Esophagus squamous epithelium (tissue), 4 donors: ENCODE results near the gene CXCR3.

ENCODE experiments used
- POLR2A ChIP-seq, 4 donors: fragments of 450-650 bp; IDR thresholded peaks; one replicate each; pipeline ENCODE4 v1.6.1; 2017; ENCODE audit warnings: antibody characterized with exemption in 4 of 4, mild to moderate bottlenecking in 4 of 4, moderate library complexity in 3 of 4
- TF ChIP-seq, protein P1 (sequence below), 6 experiments: fragments of 450-650 bp in 4 of 6; fragments of 200-600 bp in 2 of 6; sonication (generic) in 2 of 6; IDR thresholded peaks; one replicate each; pipeline ENCODE4 v1.5.1; 2016 to 2019; ENCODE audit warnings: antibody characterized with exemption in 6 of 6, mild to moderate bottlenecking in 4 of 6, moderate library complexity in 4 of 6

DNA sequence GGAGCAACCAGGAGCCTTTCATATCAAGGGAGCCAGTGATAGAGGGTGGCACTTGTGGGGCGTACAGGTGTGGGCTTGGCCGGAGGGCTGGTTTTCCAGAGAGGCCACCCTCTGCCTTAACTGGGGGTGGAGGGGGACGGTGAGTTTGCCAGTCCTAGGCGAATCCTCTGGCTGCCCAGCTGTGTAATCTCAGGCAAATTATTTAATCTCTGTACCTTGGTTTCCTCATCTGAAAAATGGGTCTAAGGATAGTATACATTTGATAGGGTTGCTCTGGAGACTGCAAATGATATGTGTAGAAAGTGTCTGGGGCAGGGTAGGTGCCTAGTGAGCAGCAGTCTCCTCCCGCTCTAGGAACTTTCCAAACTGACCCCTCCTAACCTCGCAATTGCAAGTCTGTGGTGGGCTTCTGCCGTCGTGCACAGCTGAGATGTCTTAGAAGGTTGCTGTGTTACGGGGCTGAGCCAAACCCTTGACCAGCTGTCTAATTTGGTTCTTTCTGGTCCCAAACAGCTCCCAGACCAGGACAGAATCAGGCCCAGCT is 3.8 kb upstream of the CXCR3 start:
- TF ChIP-seq, protein P1, sequence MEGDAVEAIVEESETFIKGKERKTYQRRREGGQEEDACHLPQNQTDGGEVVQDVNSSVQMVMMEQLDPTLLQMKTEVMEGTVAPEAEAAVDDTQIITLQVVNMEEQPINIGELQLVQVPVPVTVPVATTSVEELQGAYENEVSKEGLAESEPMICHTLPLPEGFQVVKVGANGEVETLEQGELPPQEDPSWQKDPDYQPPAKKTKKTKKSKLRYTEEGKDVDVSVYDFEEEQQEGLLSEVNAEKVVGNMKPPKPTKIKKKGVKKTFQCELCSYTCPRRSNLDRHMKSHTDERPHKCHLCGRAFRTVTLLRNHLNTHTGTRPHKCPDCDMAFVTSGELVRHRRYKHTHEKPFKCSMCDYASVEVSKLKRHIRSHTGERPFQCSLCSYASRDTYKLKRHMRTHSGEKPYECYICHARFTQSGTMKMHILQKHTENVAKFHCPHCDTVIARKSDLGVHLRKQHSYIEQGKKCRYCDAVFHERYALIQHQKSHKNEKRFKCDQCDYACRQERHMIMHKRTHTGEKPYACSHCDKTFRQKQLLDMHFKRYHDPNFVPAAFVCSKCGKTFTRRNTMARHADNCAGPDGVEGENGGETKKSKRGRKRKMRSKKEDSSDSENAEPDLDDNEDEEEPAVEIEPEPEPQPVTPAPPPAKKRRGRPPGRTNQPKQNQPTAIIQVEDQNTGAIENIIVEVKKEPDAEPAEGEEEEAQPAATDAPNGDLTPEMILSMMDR (IDR thresholded peaks at IDR 0.05) = no peak
- TF ChIP-seq POLR2A (IDR thresholded peaks at IDR 0.05) = no peak
